KG1 (cell line): ENCODE results near the gene PTGIS.
"Not testable (repeated sequence)": the region's sequence is repeated elsewhere in the genome, so short reads cannot be mapped to it uniquely, and the experiment has no call there.

Experiments
- DNase-seq: peaks from one replicate; lab custom pipeline; 2025; lab: John Stamatoyannopoulos, UW

PTGIS gene

GRCh38 chr20:49579874-49580812, 12.2 kb upstream of the PTGIS start:
- DNase-seq, result no peak

GRCh38 chr20:49579195-49579594, 11.3 kb upstream of the PTGIS start:
- DNase-seq, result no peak

GRCh38 chr20:49578436-49578835, 10.5 kb upstream of the PTGIS start:
- no peak for DNase-seq

GRCh38 chr20:49575551-49576060, 7.7 kb upstream of the PTGIS start:
- DNase-seq, result no peak

GRCh38 chr20:49573900-49574416, 6.0 kb upstream of the PTGIS start:
- no peak for DNase-seq

GRCh38 chr20:49572857-49573256, 4.9 kb upstream of the PTGIS start:
- DNase-seq, result no peak

- DNase-seq, result no peak
Observed at GRCh38 chr20:49571553-49571835, 3.6 kb upstream of the PTGIS start.

GRCh38 chr20:49570828-49571552, 3.1 kb upstream of the PTGIS start:
- no peak for DNase-seq

- DNase-seq, result no peak
Observed at GRCh38 chr20:49570161-49570827, 2.4 kb upstream of the PTGIS start.

- no peak for DNase-seq
Observed at GRCh38 chr20:49569411-49570115, 1.6 kb upstream of the PTGIS start.

GRCh38 chr20:49568278-49569151, 578 bp upstream of the PTGIS start:
- no peak for DNase-seq

- DNase-seq, result no peak
Observed at GRCh38 chr20:49566401-49567364, 1.3 kb downstream of the PTGIS start.

- not testable (repeated sequence) for DNase-seq
Observed at GRCh38 chr20:49564991-49565390, 2.9 kb downstream of the PTGIS start.

- no peak for DNase-seq
Observed at GRCh38 chr20:49563015-49563980, 4.6 kb downstream of the PTGIS start.

GRCh38 chr20:49562311-49563014, 5.5 kb downstream of the PTGIS start:
- no peak for DNase-seq

GRCh38 chr20:49561806-49562205, 6.1 kb downstream of the PTGIS start:
- no peak for DNase-seq

GRCh38 chr20:49561256-49561655, 6.7 kb downstream of the PTGIS start:
- DNase-seq, result no peak

GRCh38 chr20:49560646-49561045, 7.3 kb downstream of the PTGIS start:
- DNase-seq, result no peak
